DOHH2 (cell line): ENCODE data around the gene RNASE2.
"Not testable (repeated sequence)": the region's sequence is repeated elsewhere in the genome, so short reads cannot be mapped to it uniquely, and the experiment has no call there.

ENCODE experiments used
- CTCF ChIP-seq: fragments of 200-600 bp; sonication (generic); IDR thresholded peaks from one replicate; pipeline ENCODE4 v1.5.1; 2014; ENCODE audit warnings: antibody characterized with exemption, mild to moderate bottlenecking, low read depth, low read length; ENCODE audit not compliant: poor library complexity, severe bottlenecking
- EZH2phosphoT487 ChIP-seq: fragments of 200-600 bp; sonication (generic); IDR thresholded peaks from 2 replicates; pipeline ENCODE4 v1.6.1; 2017; ENCODE audit warnings: borderline replicate concordance, mild to moderate bottlenecking, antibody characterized with exemption, low read length, moderate library complexity, mixed read lengths

- TF ChIP-seq CTCF, EZH2phosphoT487: not testable (repeated sequence)
These were observed at the start of gene RNASE2 for GRCh38 chr14:20954736-20955537.
